DOHH2 (cell line): ENCODE measurements around the gene TRIP4.

Experiments
- H3F3A ChIP-seq: fragments of 200-600 bp; sonication (generic), shearing (Covaris generic); 2 replicates; pipeline ENCODE4 v1.6.0; 2016; ENCODE audit warnings: antibody characterized with exemption, mild to moderate bottlenecking; ENCODE audit not compliant: control insufficient read depth, insufficient read depth
- H3K27ac ChIP-seq: fragments of 200-600 bp; sonication (generic); 2 replicates; pipeline ENCODE4 v1.5.1; 2014; ENCODE audit warnings: low read depth, mild to moderate bottlenecking, low read length, moderate library complexity
- H3K27me3 ChIP-seq: fragments of 200-600 bp; sonication (generic); 2 replicates; pipeline ENCODE4 v1.6.1; 2014; ENCODE audit warnings: mild to moderate bottlenecking, low read length, mixed read lengths; ENCODE audit not compliant: control insufficient read depth
- H3K36me3 ChIP-seq: fragments of 200-600 bp; sonication (generic); 2 replicates; pipeline ENCODE4 v1.6.1; 2014; ENCODE audit warnings: mild to moderate bottlenecking, low read length, moderate library complexity, mixed read lengths; ENCODE audit not compliant: control insufficient read depth
- H3K4me1 ChIP-seq: fragments of 200-600 bp; sonication (generic); 2 replicates; pipeline ENCODE4 v1.6.1; 2014; ENCODE audit warnings: mild to moderate bottlenecking, low read length, mixed read lengths; ENCODE audit not compliant: control insufficient read depth
- H3K4me2 ChIP-seq: fragments of 200-600 bp; sonication (generic); 2 replicates; pipeline ENCODE4 v1.6.0; 2014; ENCODE audit warnings: mild to moderate bottlenecking, low read length, moderate library complexity
- H3K4me3 ChIP-seq: fragments of 200-600 bp; sonication (generic); 2 replicates; pipeline ENCODE4 v1.5.1; 2014; ENCODE audit warnings: mild to moderate bottlenecking, low read length, mixed read lengths
- H3K79me2 ChIP-seq: fragments of 200-600 bp; sonication (generic); 2 replicates; pipeline ENCODE4 v1.6.1; 2014; ENCODE audit warnings: mild to moderate bottlenecking, low read length, mixed read lengths; ENCODE audit not compliant: control insufficient read depth
- H3K9me2 ChIP-seq: fragments of 200-600 bp; sonication (generic); replicated peaks from 2 replicates; pipeline ENCODE4 v1.6.1; 2014; ENCODE audit warnings: mild to moderate bottlenecking, low read length, mixed read lengths; ENCODE audit not compliant: control insufficient read depth
- H3K9me3 ChIP-seq: fragments of 200-600 bp; sonication (generic); 2 replicates; pipeline ENCODE4 v1.6.1; 2014; ENCODE audit warnings: antibody characterized with exemption, low read length, mixed read lengths; ENCODE audit not compliant: control insufficient read depth, insufficient read depth
- H4K20me1 ChIP-seq: fragments of 200-600 bp; sonication (generic); 2 replicates; pipeline ENCODE4 v1.6.0; 2014; ENCODE audit warnings: low read depth, mild to moderate bottlenecking, antibody characterized with exemption, low read length, moderate library complexity; ENCODE audit not compliant: control insufficient read depth, insufficient read depth
- EZH2phosphoT487 ChIP-seq: fragments of 200-600 bp; sonication (generic); IDR thresholded peaks from 2 replicates; pipeline ENCODE4 v1.6.1; 2017; ENCODE audit warnings: borderline replicate concordance, mild to moderate bottlenecking, antibody characterized with exemption, low read length, moderate library complexity, mixed read lengths
- TF ChIP-seq, protein P1 (sequence below): fragments of 200-600 bp; sonication (generic); IDR thresholded peaks from one replicate; pipeline ENCODE4 v1.5.1; 2014; ENCODE audit warnings: antibody characterized with exemption, mild to moderate bottlenecking, low read depth, low read length; ENCODE audit not compliant: poor library complexity, severe bottlenecking

Gene TRIP4

DNA sequence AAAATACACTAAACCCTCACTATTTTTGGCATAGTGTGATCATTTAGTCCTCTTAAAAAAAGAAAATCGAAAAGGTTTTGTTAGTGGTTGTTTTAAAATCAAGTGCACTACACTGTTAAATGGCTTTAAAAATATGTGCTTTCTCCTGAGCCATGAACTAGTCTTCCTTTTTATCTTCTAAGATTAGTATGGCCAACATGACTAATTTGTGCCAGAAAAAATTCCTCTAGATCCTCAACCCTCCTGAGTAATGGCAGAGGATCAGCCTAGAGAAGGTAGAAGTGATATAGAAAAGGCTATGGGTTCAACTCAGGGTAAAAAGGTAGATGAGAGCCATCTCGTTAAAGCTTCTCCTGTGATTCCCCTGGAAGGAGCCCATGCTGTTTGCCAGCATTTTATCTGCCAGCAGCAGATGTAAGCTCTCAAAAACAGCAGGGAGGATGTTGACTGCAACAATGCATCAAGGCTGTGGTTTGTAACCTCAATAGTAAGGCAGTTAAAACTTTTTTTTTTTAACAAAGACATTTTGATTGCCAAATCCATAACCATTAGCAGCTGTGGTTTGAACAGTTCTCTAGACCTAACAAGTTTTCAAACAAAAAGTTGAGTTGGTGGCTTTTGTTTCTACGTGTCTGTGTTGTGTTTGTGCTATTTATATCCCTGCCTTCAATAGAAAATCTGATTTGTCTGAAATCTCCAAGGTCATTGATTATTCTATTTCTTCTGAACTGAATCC is 42.5 kb downstream of the TRIP4 start:
- H3K79me2 ChIP-seq: no peaks in the 10 kb centered on the region
- no peak overlapping the region for H3K4me2 ChIP-seq
- no peaks in the 10 kb centered on the region for H3K9me3 ChIP-seq
- no peaks in the 10 kb centered on the region for H3F3A ChIP-seq
- no peaks in the 10 kb centered on the region for H3K27me3 ChIP-seq
- H4K20me1 ChIP-seq: no peaks in the 10 kb centered on the region
- no peaks in the 10 kb centered on the region for H3K9me2 ChIP-seq
- H3K4me3 ChIP-seq: no peak overlapping the region
- H3K27ac ChIP-seq: no peak overlapping the region
- TF ChIP-seq, protein P1, sequence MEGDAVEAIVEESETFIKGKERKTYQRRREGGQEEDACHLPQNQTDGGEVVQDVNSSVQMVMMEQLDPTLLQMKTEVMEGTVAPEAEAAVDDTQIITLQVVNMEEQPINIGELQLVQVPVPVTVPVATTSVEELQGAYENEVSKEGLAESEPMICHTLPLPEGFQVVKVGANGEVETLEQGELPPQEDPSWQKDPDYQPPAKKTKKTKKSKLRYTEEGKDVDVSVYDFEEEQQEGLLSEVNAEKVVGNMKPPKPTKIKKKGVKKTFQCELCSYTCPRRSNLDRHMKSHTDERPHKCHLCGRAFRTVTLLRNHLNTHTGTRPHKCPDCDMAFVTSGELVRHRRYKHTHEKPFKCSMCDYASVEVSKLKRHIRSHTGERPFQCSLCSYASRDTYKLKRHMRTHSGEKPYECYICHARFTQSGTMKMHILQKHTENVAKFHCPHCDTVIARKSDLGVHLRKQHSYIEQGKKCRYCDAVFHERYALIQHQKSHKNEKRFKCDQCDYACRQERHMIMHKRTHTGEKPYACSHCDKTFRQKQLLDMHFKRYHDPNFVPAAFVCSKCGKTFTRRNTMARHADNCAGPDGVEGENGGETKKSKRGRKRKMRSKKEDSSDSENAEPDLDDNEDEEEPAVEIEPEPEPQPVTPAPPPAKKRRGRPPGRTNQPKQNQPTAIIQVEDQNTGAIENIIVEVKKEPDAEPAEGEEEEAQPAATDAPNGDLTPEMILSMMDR: no peak
- TF ChIP-seq EZH2phosphoT487: no peak
- H3K4me1 ChIP-seq: peaks cover 13% of the 10 kb centered on the region
- H3K36me3 ChIP-seq: peaks cover 6% of the 10 kb centered on the region; the same call in 1 of the 2 replicates

DNA sequence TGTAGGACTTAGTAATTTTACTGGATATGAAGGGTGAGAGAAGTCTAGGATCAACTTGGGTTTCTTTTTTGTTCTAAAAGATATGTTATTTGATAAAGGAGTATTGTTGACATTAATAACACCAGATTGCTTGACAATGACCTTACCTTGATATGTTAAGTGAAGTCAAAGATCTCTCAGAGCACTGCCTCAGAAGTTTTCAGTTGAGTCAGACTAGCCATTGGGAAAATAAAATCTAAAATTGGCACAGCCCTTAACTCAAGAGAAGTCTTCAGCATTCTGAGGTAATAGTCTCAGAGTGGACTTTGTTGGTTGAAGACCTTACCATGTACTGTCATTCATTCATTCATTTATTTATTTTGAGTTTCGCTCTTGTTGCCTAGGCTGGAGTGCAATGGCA is 50.3 kb downstream of the TRIP4 start:
- no peaks in the 10 kb centered on the region for H3K36me3 ChIP-seq

DNA sequence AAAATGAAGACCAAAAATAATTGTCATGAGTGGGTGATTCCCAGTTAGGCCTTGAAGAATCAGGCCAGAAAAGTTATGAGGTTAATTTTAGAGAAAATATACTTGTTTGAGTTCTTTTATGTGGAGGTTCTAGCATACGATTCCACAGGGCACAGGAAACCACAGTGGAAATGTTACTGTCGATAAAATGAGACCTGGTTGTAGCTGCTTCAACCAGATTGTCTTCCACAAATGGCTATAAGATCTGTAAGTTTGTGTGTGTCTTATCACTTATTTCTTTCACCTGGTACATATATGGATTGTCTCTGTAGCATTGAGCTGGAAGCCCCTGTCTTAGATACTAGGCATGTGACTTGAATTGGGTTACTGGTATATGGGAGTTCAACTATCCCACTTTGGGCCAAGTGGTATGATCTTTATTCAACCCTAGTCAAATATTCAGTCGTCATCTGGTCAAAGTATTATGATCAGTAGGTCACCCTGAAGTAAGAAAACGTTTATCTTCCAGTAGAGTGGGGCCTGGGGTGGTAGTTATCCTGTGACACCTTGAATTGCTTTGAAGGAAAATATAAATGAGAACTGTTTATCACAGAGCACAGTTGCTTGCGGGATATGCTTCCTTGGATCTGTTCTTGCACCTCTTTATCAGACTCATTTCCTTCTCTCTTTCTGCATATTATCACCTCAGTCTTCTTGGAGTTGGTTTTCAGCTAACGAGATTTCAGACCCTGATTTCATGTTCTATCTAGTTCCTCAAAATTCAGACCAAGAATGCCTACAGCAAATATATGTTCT is 51.2 kb downstream of the TRIP4 start:
- H3K4me2 ChIP-seq: no peak overlapping the region

More for the DNA sequence above, 50.3 kb downstream of the TRIP4 start:
- Histone ChIP-seq H3K79me2 (no peaks in the 10 kb centered on the region), H3K27ac (no peak overlapping the region), H3K4me1 (no peaks in the 10 kb centered on the region), H3K4me2 (no peak overlapping the region), H3K27me3 (no peaks in the 10 kb centered on the region), H3K9me3 (no peaks in the 10 kb centered on the region), H3K9me2 (no peaks in the 10 kb centered on the region), H3F3A (no peaks in the 10 kb centered on the region), H3K4me3 (no peak overlapping the region), H4K20me1 (no peaks in the 10 kb centered on the region)
- TF ChIP-seq, protein P1: no peak
- no peak for TF ChIP-seq EZH2phosphoT487

More for the DNA sequence above, 51.2 kb downstream of the TRIP4 start:
- Histone ChIP-seq H3F3A (no peaks in the 10 kb centered on the region), H3K4me3 (no peak overlapping the region), H3K27ac (no peak overlapping the region), H3K9me2 (no peaks in the 10 kb centered on the region), H3K9me3 (no peaks in the 10 kb centered on the region), H4K20me1 (no peaks in the 10 kb centered on the region), H3K4me1 (no peaks in the 10 kb centered on the region), H3K27me3 (no peaks in the 10 kb centered on the region), H3K36me3 (no peaks in the 10 kb centered on the region), H3K79me2 (no peaks in the 10 kb centered on the region)
- TF ChIP-seq EZH2phosphoT487: no peak
- TF ChIP-seq, protein P1: no peak
